ENCODE data around the gene SPEM2. TPM values are rescaled to one million over a fixed set of nuclear protein-coding genes. Genes with fewer than 3 reads are reported as not detected.
A peak's percentile ranks its signal among the peaks of the same experiment; 100 is the strongest.

Gene SPEM2
- total RNA-seq, 4 donors from 2014 or later = 0.40 TPM; not detected in 3

GRCh38 chr17:7383371-7383741, 42.1 kb upstream of the SPEM2 start:
- H3K4me1 ChIP-seq = peaks cover 15 to 23% of the 10 kb centered on the region in 2 donors
- H3K9me3 ChIP-seq = no peaks in the 10 kb centered on the region
- whole genome bisulfite sequencing, 2 donors = 84 to 95% methylated on average over 5 to 10 of the region's 11 CpGs
- no peak overlapping the region for H3K27ac ChIP-seq
- DNase-seq = no peak
- no peaks in the 10 kb centered on the region for H3K36me3 ChIP-seq
- intact Hi-C loops (cut with DNase I) = no loop called here
- H3K4me3 ChIP-seq (replicated peaks in 1 of 3) = no peak overlapping the region
- TF ChIP-seq CTCF (IDR thresholded peaks at IDR 0.05) (no peak), POLR2A (IDR thresholded peaks at IDR 0.05) (no peak)
- no peaks in the 10 kb centered on the region for H3K27me3 ChIP-seq

GRCh38 chr17:7383742-7384488, 41.5 kb upstream of the SPEM2 start:
- intact Hi-C loops (cut with DNase I) = no loop called here
- WGBS, 2 donors = 40 to 72% methylated on average over 2 of the region's 65 CpGs
- TF ChIP-seq CTCF (IDR thresholded peaks at IDR 0.05) = no peak
- no peak for TF ChIP-seq POLR2A (IDR thresholded peaks at IDR 0.05)
- H3K27me3 ChIP-seq = no peaks in the 10 kb centered on the region
- peaks cover 1 to 5% of the 10 kb centered on the region in 2 donors for H3K36me3 ChIP-seq
- H3K4me1 ChIP-seq = peaks cover 15 to 23% of the 10 kb centered on the region in 2 donors
- peak overlapping the region in 1 of 3 donors; percentile 13 for H3K4me3 ChIP-seq (replicated peaks in 1 of 3)
- DNase-seq = peak; percentile 37 to 42
- H3K27ac ChIP-seq = no peak overlapping the region
- no peaks in the 10 kb centered on the region for H3K9me3 ChIP-seq

GRCh38 chr17:7384489-7385081, 40.8 kb upstream of the SPEM2 start:
- peaks cover 15 to 23% of the 10 kb centered on the region in 2 donors for H3K4me1 ChIP-seq
- WGBS, 2 donors = 80% methylated on average over 12 to 16 of the region's 23 CpGs
- no peak for TF ChIP-seq POLR2A (IDR thresholded peaks at IDR 0.05)
- no peak for TF ChIP-seq CTCF (IDR thresholded peaks at IDR 0.05)
- no peak overlapping the region for H3K27ac ChIP-seq
- intact Hi-C loops (cut with DNase I) = no loop called here
- H3K4me3 ChIP-seq (replicated peaks in 1 of 3) = peak overlapping the region in 1 of 3 donors; percentile 13
- H3K9me3 ChIP-seq = no peaks in the 10 kb centered on the region
- H3K27me3 ChIP-seq = no peaks in the 10 kb centered on the region
- peaks cover 8% of the 10 kb centered on the region in 2 donors for H3K36me3 ChIP-seq
- no peak for DNase-seq

- H3K27me3 ChIP-seq = no peaks in the 10 kb centered on the region
- no peaks in the 10 kb centered on the region for H3K9me3 ChIP-seq
- intact Hi-C loops (cut with DNase I) = no loop called here
- no peak overlapping the region for H3K27ac ChIP-seq
- 79 to 98% methylated on average over 6 to 10 of the region's 10 CpGs for WGBS, 2 donors
- DNase-seq = no peak
- H3K4me3 ChIP-seq (replicated peaks in 1 of 3) = no peak overlapping the region
- peaks cover 5 to 10% of the 10 kb centered on the region in 2 donors for H3K4me1 ChIP-seq
- H3K36me3 ChIP-seq = peaks cover 8 to 13% of the 10 kb centered on the region in 2 donors
- TF ChIP-seq CTCF (IDR thresholded peaks at IDR 0.05) (no peak), POLR2A (IDR thresholded peaks at IDR 0.05) (no peak)
These were observed 36.6 kb upstream of the SPEM2 start for GRCh38 chr17:7388856-7389255.

Measured in thyroid gland (tissue), 4 donors.